HG02884 (cell line): Measurements from ENCODE around the gene PARM1.

Experiments used
- ATAC-seq: cut with Tn5 transposase; IDR thresholded peaks from one replicate; pipeline ENCODE4 v1.9.1; 2021; ENCODE audit warnings: mild to moderate bottlenecking, moderate library complexity; ENCODE audit not compliant: unreplicated experiment

Gene PARM1

DNA sequence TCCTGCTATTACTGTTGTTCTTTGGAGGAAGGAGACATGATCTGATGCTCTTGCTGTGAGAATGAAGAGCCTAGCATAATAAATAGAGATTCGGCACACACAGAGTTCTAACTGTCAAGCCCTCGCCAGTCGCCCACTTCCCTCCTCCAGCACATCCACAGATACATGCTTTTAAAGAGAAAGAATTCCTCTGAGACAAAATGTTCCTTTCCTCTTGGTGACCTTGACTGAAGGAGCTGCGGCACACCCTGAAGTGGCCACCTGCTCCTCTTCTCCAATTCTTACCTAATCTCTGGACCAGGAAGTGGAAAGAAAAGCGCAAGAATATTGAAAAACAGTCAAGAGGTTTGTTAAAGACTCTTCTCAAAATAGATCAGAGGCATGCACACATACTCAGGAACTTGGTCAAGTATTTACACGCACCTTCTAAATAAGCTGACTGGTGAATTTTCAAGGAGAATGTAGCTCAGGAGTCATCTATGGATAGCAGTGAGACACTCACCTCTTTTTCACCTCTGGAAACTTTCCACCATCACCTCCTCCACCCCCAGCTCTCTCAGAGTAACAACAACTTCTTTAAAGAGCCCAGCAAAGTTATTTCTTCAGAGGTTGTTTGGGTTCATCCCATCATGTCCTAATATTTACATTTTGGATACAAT is 95.4 kb downstream of the PARM1 start:
- ATAC-seq: no peak

DNA sequence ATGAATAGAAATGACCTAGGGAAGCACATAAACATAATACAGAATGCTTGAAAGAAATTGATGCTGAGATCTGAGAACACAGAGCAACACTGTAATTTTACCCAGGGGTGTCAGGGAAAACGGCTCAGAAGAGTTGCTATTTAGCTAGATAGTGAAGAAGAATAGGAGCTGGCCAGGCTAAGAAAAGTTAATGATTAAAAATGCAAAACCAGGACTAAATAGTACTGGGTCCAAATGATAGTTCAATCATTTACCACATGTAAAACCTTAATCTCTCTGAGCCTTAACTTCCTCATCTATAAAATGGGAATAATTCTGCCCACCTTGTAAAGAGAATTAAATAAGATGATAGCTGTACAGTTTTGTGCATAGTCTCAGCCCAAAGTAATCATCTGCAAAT is 97.1 kb downstream of the PARM1 start:
- no peak for ATAC-seq

DNA sequence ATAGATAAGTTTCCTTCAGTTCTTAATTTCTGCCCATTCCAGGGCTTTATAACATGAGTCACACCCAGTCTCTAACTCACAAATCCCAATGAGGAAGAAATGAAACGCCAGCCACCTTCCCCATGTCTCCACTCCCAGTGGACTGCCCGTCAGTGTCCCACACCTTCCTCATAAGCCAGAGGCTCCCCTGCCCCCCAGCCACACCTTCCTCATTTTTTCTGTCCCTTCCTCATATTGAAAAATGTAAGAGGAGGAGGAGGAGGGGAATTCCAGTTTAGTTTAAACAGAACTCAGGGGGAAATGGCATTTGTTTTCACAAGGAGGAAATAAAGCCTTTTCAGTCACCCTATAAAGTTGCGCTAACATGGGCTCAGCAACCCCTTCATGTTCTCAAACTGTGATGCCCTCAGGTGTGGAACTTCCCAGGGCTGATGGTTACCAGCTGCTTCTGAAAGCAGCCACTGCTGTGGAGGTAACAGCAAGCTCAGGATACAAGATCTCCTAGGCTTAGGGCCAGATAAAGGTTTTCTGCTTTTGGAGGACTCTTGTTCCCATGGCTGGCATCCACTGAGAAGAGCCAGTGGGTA is 97.8 kb downstream of the PARM1 start:
- ATAC-seq: no peak

DNA sequence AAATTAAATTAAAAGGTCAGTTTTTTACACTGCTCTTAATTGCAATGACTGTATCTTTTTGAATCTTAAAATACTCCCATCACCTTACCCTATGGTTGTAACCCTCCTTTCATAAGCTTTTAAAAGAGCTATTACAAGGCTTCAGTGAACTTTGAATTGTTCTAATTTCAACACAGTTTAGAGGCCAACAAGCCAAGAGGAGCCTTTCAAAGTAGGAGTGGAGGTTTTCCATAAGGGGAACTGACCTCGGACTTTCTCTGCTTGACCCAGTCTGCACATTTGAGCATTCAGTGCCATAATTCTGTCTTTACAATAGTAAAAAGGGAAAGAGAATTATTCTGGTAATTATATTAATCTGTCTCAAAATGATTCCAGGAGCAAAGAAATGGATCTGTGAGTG is 98.9 kb downstream of the PARM1 start:
- no peak for ATAC-seq

DNA sequence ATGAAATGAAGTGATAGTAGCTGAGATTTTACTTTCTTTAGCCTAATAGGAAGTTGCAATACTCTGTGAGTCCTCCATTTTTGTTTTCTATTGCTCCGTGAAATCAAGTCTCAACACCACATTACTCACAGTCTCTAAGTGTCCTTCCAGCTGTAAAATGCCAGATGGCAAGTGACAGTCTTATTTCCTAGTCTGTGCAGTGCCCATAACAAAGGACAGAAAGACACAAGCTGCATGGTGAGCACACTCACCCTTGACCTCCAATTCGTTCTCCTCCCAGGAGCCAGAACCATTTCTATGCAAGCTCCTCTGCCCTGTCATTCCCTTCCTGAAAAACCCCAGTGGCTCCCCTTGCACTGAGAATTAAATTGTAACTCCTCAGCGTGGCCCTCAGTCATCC is 101.6 kb downstream of the PARM1 start:
- no peak for ATAC-seq

DNA sequence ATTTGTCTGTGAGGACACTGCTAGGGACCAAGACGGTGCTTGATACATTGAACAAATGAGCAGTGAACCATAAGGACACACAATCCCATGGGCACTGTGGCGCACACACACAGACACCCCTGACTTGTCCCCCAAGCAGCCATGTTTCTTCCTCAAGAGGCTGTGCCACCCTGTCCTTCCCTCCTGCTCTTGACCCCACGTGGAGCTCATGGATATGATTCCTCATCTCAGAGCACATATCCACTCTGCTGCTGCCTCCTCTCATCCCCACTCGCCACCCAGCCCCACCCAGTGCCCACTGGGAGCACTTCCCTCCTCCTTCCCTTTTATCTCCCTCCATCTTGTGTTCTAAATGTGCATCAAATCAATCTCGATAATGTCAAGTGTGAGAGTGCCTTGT is 102.4 kb downstream of the PARM1 start:
- no peak for ATAC-seq

DNA sequence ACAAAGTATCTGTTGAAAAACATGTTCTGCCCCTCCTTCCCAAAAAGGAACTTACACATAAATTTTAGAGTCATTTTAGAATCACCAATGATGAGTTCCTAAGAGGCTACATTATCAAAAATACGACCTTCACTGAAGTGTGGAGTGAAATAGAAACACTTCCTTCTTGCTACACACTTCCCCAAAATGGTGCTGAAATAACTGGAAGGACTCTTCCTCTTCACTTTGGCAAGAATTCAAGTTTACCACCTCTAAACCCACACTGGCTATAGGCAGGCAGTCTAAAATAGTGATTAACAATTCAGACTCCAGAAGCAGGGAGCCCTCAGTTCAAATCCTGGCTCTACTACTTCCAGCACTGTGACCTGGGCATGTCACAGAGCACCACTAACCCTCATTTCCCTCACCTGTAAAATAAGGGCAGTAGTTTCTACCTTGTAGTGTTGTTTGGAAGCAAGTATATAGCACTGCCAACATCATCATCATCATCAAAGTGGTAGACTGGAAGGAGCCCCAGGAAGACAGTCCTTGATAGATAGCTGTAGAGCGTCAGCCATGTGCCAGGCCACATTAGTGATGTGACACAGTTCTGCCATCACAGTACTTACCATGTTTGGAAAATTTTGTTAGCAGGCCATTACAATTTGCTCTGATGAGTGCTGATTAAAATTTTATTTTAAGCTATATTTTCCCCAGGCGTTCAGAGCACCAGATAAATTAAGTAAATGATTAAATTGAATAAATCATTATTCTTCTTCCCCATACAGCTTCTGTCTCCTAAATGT is 103.3 kb downstream of the PARM1 start:
- ATAC-seq: no peak

DNA sequence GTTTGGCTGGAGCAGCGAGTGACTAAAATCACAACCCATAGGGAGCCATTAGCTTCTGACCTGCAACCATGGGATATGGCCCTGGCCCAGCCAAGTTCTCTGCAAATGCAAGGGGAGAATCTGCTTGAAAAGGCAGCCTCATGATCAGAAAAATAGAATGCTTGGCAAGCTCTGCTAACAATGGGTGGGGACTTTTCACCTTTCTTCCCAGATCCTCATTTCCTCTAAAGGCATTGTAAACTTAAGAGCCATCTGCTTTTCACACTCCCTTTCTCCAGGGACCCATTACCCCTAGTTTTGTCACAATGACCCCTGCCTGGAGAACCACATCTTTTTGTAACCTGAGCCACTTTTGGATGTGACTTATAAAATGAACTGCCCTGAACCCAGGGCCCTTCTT is 104.3 kb downstream of the PARM1 start:
- no peak for ATAC-seq

DNA sequence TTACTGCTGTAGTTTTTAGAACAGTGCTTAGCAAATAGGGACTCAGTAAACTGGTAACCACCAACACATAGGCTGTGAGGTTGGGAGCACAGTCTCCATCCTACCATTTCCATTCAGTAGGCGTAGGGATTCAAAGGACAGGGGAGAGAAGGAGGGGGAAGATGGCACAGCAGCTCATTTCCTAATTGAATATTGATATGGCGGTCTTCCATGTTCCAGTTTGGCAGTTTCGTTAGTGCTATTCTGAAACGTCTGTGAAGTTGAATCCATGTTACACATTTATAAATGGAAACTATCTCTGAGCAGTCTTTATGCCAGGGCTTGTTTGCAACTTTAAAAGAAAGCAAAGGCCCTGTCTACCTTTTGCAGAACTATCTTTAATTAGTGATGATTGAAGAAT is 105.5 kb downstream of the PARM1 start:
- ATAC-seq: no peak

DNA sequence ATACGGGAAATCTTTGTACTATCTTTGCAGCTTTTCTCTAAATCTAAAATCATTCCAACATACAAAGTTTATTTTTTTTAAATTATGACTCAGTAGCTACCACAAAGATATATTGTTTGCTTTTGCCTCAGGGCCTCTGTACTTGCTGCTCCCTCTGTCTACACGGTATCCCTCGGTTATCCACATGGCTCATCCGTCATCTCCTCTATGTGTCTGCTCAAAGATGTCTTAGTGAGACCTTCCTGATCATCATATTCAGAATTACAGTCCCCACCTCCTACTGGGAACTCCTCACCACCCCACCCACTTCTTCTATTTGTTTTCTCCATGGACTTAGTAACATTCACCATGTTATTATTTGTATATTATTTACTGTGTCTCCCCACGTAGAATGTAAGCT is 107.8 kb downstream of the PARM1 start:
- no peak for ATAC-seq

DNA sequence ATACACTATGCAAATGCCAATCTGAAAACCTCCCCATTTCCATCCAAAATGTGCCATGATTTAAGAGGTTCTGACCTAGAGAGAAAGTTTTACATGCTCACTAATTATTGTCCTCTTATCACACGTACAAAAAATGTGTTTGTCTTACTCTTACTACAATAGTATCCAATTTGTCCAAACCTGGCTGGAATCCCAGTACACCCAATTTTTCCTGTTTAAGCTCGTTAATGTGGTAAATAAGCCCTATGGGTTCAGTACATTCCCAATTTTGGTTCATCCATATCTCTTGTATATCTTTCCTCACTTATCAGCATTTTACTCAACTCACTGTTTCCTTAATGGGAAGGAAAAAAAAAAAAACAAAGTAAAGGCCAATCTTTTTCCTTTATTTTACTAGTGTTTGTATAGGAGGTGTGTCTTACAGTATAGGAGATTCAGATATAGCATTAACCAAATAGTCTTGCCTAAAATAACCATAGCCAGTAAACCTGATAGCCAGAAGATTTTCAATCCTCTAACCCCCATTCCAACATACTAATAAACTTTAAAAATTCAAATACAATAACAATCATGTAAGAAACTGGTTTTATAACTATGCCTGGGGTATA is 109.8 kb downstream of the PARM1 start:
- no peak for ATAC-seq

DNA sequence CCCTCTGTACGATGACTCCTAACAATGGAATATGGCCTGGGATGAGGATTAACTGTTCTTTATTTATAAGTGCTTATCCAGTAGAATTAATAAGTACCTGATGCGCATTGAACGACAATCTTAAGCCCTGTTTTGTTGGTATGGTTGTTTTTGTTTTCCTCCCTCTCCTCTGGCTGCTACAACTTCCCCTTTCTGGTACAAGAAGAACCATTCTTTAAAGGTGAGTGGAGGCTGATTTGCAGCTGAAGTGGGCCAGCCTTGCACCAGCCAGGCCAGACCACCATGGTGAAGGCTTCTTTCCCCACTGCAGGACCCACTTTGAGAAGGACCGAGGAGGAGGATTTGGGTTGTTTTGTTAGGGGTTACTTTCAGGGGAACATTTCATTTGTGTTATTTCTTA is 113.3 kb downstream of the PARM1 start:
- ATAC-seq: no peak

DNA sequence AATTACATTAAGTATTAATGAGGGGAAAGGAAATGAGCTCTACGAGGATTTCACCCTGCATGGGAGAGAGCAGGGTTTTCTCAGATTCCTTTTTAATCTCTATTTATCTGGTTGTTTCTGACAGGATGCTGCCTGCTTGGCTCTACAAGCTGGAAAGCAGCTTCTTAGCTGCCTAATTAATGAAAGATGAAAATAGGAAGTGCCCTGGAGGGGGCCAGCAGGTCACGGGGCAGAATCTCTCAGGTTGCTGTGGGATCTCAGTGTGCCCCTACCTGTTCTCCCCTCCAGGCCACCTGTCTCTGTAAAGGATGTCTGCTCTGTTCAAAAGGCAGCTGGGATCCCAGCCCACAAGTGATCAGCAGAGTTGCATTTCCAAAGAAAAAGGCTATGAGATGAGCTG is 113.7 kb downstream of the PARM1 start:
- no peak for ATAC-seq

DNA sequence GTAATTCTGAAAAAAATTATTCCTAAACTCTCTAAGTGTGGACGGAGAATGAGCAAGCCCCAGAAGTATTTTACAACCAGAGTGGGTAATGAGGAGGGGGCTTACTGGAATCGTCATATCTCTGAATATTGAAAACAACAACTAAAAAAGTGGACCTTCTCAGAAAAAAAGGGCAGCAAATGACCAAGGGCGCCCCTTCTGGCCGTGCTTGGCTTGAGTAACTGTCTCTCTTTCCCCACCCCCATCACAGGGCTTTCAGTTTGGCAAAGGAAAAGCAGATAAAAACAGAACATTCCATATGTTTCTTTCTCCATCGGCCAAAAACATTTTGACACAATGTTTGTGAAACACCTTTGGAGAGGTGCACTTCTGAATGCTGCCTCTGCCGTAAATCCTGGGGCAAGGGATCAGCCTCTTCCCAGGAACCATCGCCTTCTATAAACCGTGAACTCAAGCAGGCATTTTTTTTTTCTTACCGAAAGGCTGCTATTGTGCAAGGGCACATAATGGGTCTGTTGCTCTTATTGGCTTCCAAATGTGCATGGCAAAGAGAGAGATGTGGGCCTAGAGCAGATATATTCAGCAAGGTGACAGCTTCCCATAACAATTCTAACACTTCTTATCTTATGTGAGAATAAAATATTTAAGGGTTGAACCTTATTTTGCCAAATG is 115.4 kb downstream of the PARM1 start:
- ATAC-seq: no peak

DNA sequence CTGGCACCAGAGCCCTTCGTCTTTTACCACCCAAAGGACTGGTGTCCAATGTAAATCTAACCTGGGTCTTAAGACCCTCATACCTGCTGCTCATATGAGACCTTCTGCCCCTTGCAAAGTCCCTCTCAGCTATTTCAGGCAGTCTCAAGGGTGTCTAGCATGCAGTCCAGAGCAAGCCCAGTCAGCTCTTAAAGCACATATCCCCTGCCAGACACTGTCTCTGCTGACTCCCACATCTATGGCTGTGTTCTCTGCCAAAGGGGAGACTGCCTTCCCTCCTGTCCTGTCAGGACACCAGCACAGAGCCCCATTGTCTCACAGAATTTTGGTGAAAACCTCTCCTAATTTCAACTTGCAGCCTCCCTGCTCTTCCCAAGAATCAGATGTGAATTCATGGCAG is 118.5 kb downstream of the PARM1 start:
- no peak for ATAC-seq

DNA sequence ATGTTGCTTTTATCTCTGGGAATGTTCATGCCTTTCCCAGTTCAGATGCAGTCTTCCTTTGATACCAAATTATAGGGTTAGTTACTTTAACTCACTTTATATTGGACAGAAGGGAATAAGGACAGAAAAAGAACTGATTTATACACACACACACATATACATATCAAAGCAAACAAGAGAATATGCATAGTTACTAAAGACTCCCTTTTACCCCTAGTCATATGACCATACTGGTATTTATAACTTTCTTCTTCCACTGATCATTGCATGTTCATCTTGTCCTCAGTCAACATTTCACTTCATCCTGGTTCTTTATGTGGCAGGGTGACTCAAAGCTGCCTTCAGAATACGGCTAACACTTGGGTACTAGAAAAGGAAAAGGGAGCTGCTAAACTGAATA is 120.4 kb downstream of the PARM1 start:
- no peak for ATAC-seq

DNA sequence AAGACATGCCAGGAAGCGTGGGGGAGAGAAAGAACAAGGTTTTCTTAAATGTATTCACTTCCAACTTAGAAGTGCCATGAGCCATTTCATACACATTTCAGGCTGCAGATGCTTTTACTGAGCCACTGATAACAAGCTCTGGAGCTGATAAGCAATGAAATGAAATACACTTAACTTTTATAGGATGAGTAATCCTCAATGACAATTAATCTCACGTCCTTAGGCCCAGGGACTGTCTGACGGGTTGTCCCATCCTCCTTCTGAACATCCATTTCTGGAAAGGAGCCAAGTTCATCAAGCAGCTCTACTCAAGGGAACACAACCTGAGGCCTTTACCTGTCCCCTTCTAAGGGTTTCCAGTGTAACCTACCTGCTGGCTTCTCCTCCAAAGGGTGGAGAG is 121.2 kb downstream of the PARM1 start:
- ATAC-seq: no peak

DNA sequence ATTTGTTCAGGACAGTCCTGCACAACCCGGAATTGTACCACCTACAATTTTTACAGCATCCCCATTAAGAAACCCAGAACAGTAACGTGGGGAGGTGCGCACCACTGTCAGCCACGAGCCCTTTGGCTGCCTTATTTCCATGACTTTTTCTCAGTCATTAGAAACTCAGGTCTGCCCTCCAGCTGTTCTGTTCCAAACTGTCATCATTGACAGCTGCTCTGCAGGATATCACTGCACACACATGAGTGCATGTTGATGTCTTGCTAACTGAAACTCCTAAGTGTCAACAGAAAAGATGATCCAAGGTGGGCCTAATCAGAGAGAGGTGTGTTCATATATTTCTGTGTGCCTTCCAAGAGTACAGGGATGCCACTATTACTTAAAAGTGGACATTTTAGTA is 123.4 kb downstream of the PARM1 start:
- no peak for ATAC-seq

DNA sequence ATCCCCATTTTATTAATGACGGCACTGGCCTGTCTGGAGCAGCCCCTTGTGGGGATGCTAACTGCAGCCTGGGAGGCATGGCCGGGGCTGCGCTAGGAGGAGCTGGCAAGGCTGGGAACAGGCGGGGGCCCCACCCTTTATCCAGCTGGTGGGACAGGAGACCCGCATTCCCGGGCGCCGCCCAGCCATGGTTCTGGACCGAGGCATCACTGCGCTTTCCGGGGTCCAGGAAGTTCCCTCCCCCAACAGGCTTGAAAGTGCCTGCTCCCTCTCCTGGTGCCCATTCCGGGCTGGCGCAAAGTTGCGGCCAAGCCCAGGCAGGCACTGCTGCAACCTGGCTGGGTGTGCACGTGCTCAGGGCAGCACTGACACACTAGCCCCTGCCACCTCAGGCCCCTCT is 124.5 kb downstream of the PARM1 start:
- ATAC-seq: no peak

DNA sequence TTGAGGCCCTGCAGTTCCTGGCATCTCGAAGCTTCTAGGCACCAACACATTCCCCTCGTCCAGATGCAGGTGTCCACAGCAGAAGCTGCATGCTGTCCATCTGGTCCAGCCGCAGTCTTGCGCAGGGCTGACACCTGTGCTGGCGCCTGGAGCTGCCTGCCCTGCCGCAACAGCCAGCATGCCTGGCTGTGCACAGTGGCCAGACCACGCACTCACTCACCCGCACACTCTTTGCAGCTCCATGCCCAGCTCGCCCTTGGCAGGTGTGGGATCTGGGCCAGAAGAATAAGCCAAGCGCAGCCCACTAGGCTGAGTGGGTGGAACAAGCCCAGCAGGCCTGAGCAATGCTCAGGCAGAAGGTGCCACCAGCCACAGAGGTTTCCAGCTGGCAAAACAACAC is 125.6 kb downstream of the PARM1 start:
- no peak for ATAC-seq

DNA sequence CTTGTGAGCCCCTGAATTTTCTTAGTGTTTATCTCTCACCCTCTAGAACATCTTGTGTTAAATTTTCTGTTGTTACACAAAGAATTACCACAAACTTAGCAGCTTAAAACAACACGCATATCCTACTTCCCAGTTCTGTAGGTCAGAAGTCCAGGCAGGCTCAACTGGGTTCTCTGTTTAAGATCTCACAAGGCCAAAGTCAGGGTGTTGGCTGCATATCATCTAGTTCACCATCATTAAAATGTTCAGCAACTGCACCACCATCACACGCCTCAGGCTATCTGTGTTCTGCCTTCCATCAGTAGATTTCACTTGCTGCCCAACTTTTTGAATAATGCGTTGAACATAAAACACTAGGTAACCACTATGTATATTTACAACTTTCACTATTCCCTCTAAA is 130.5 kb downstream of the PARM1 start:
- no peak for ATAC-seq
